ENCODE measurements around the gene SYT5. TPM values are rescaled to one million over a fixed set of nuclear protein-coding genes. Genes with fewer than 3 reads are reported as not detected.
A peak's percentile ranks its signal among the peaks of the same experiment; 100 is the strongest.

The SYT5 gene
- total RNA-seq, 1 experiment from 2014 or later: 2.3 TPM

DNA sequence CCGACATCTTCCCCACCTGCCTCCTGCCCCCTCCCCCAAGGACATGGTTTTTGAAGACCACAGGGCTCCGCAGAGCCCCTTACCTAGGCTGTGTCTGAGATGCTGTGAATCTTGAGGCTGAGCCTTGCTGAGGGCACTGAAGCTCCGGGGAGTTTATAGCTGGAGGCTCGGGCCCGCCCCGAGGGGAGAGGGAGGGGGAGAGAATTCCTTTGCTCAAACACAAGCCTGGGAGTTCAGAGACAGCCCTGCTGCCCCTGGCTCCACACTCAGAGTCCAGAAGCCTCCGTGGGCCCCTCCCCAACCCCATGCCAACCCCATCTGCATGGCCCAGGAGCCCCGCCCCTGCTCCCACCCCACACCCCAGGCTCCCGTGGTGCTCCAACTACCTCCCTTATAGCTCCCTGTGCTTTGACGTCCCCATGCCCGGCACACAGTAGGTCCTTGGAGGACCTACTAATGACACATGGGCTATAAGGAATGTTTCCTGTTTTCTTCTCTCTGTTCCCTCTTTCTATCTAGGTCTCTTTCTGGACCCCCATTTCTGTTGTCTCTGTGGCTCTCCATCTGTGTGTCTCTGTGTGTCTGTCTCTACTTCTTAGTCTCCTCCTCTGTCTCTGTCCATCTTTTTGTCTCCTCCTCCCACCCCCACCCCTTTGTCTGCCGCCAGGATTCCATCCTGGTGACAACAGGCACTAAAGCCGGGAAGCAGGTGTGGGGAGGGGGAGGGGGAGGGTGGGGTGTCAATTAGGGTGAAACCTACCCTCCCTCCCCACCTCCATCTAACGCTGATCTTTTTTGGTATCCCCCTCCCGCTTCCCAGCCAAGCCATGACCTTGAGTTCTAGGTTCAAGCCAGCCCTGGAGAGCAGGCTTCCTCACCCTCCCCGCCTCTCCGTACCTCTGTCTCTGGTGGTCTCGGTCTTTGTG is 30.7 kb downstream of the SYT5 start, which contains the start of gene TNNT1:
Gene TNNT1 (minus strand): TSS at position 129 of the 926 bp plus-strand sequence. CDS start 2,049 bp downstream, outside the sequence.
- no peak for ATAC-seq
- no peak within 1 kb of the TSS for H3K9ac ChIP-seq (ENCODE audit: low read length)
- no peaks in the 10 kb centered on the region for H3K9me2 ChIP-seq (ENCODE audit: insufficient read depth)
- CTCF ChIA-PET: interaction anchor here (4.4 kb wide), 1 partner anchor 11 kb away, joined by 53 read pairs; no protein-coding TSS in a partner anchor
- peaks cover 0 to 4% of the 10 kb centered on the region in 2 experiments; a peak in 1 of 4 replicates for H3K36me3 ChIP-seq (ENCODE audit: control insufficient read depth in 1 of 2, insufficient read depth in 2 of 2, low read length in 2 of 2)
- no peak for DNase-seq (ENCODE audit: low read depth, low spot score)
- H2AFZ ChIP-seq (ENCODE audit: low read depth, low read length, poor library complexity, severe bottlenecking): no peak within 1 kb of the TSS
- H3K27ac ChIP-seq (ENCODE audit: low read depth, low read length): peak within 1 kb of the TSS; percentile 66
- intact Hi-C loops (cut with micrococcal nuclease): loop anchor here (10.0 kb wide), 1 partner anchor 485 kb away; no protein-coding TSS in a partner anchor
- RAD21 ChIA-PET (ENCODE audit: low non-redundant PET in 1 of 2, low total read pairs in 2 of 2, uncharacterized antibody in 2 of 2, unreplicated experiment in 2 of 2): no interaction called here
- H3K4me2 ChIP-seq (ENCODE audit: low read length): peak within 1 kb of the TSS; percentile 88
- H3K27me3 ChIP-seq (ENCODE audit: insufficient read depth, low read length): no peaks in the 10 kb centered on the region
- H4K20me1 ChIP-seq (ENCODE audit: insufficient read depth): no peaks in the 10 kb centered on the region
- POLR2A ChIA-PET: no interaction called here
- H3K4me3 ChIP-seq (replicated peaks in 1 of 2; ENCODE audit: low read depth in 1 of 2, low read length in 2 of 2): no peak within 1 kb of the TSS
- peaks cover 19 to 60% of the 10 kb centered on the region in 2 experiments for H3K4me1 ChIP-seq (ENCODE audit: control insufficient read depth in 1 of 2, insufficient read depth in 2 of 2, low read length in 2 of 2)
- peaks cover 4% of the 10 kb centered on the region for H3K79me2 ChIP-seq (ENCODE audit: insufficient read depth, low read length)
- TF ChIP-seq SRF (IDR thresholded peaks at IDR 0.05; ENCODE audit: low read depth): no peak
- TF ChIP-seq SP1 (IDR thresholded peaks at IDR 0.05; ENCODE audit: low read depth): no peak
- TF ChIP-seq EZH2phosphoT487 (IDR thresholded peaks at IDR 0.05; ENCODE audit: borderline replicate concordance): no peak
- TF ChIP-seq EZH2 (IDR thresholded peaks at IDR 0.05): no peak
- no peak for TF ChIP-seq CEBPB (IDR thresholded peaks at IDR 0.05; ENCODE audit: low read depth)
- no peak for TF ChIP-seq ZFX (IDR thresholded peaks at IDR 0.05)
- no peak for TF ChIP-seq SIN3A (IDR thresholded peaks at IDR 0.05; ENCODE audit: low read depth)
- TF ChIP-seq, protein P1, sequence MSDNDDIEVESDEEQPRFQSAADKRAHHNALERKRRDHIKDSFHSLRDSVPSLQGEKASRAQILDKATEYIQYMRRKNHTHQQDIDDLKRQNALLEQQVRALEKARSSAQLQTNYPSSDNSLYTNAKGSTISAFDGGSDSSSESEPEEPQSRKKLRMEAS (IDR thresholded peaks at IDR 0.05): no peak
- no peaks in the 10 kb centered on the region for H3K9me3 ChIP-seq (ENCODE audit: control insufficient read depth in 1 of 2, insufficient read depth in 1 of 2, low read depth in 1 of 2, low read length in 2 of 2)
- BruUV-seq (replicated peaks): no TSS peak
